IMR-90 (cell line): Measurements from ENCODE around the gene PRCD. TPM values are rescaled to one million over a fixed set of nuclear protein-coding genes. Genes with fewer than 3 reads are reported as not detected.

Experiments used
- ATAC-seq: fragments of 200-7000 bp; cut with Tn5 transposase; 2 replicates; pipeline ENCODE4 v1.9.1; 2020; ENCODE audit warnings: low read depth, mild to moderate bottlenecking, moderate library complexity
- BruUV-seq: library from RNA; stranded (reverse); fragments of 400-500 nt; replicated peaks from 2 replicates; lab custom pipeline; 2021; lab: Mats Ljungman, UMichigan
- CTCF ChIA-PET: fragments of 300-600 bp; formaldehyde crosslinking; extraction: SDS; loops from one replicate; lab custom pipeline; 2021; ENCODE audit warnings: antibody characterized with exemption; lab: Yijun Ruan, JAX
- POLR2A ChIA-PET: fragments of 300-600 bp; sonication (Branson Sonifier 250); formaldehyde crosslinking; loops from one replicate; lab custom pipeline; 2022; ENCODE audit warnings: antibody characterized with exemption; ENCODE audit not compliant: unreplicated experiment; lab: Charles Lee
- DNase-seq: peaks from one replicate; pipeline ENCODE4 v3.0.0; 2013
- H2AFZ ChIP-seq: replicated peaks from 2 replicates; pipeline ENCODE3; 2013; ENCODE audit warnings: low read length, mild to moderate bottlenecking; ENCODE audit not compliant: poor library complexity
- H2AK5ac ChIP-seq: 2 replicates; pipeline ENCODE4 v1.6.1; 2013; ENCODE audit warnings: low read depth, low read length, inconsistent platforms
- H2AK9ac ChIP-seq: replicated peaks from 2 replicates; pipeline ENCODE3; 2013; ENCODE audit warnings: mild to moderate bottlenecking, low read depth, low read length, moderate library complexity; ENCODE audit not compliant: poor library complexity
- H2BK120ac ChIP-seq: 2 replicates; pipeline ENCODE4 v1.6.1; 2013; ENCODE audit warnings: low read depth, low read length, inconsistent platforms
- H2BK15ac ChIP-seq: 3 replicates; pipeline ENCODE4 v1.6.1; 2013; ENCODE audit warnings: low read depth, low read length, inconsistent platforms
- H2BK20ac ChIP-seq: 2 replicates; pipeline ENCODE4 v1.6.1; 2013; ENCODE audit warnings: low read depth, mild to moderate bottlenecking, inconsistent platforms, low read length, moderate library complexity
- H2BK5ac ChIP-seq: 2 replicates; pipeline ENCODE4 v1.6.1; 2013; ENCODE audit warnings: mild to moderate bottlenecking, low read depth, low read length, inconsistent platforms; ENCODE audit not compliant: poor library complexity, severe bottlenecking
- H3K14ac ChIP-seq: replicated peaks from 2 replicates; pipeline ENCODE4 v1.6.1; 2013; ENCODE audit warnings: low read depth, low read length, inconsistent platforms
- H3K18ac ChIP-seq: 2 replicates; pipeline ENCODE4 v1.6.1; 2013; ENCODE audit warnings: low read depth, low read length, control low read depth
- H3K23ac ChIP-seq: 2 replicates; pipeline ENCODE4 v1.6.1; 2013; ENCODE audit warnings: low read depth, low read length, inconsistent platforms
- H3K27ac ChIP-seq: 2 replicates; pipeline ENCODE4 v1.5.1; 2013; ENCODE audit warnings: mild to moderate bottlenecking, control low read depth, low read length; ENCODE audit not compliant: insufficient read depth
- H3K27me3 ChIP-seq: 2 replicates; pipeline ENCODE4 v1.6.1; 2013; ENCODE audit warnings: low read length; ENCODE audit not compliant: control insufficient read depth, insufficient read depth
- H3K36me3 ChIP-seq: 2 replicates; pipeline ENCODE4 v1.6.1; 2013; ENCODE audit warnings: low read length, mixed read lengths; ENCODE audit not compliant: control insufficient read depth, insufficient read depth
- H3K4ac ChIP-seq: 2 replicates; pipeline ENCODE4 v1.6.1; 2013; ENCODE audit warnings: low read depth, low read length, inconsistent platforms
- H3K4me1 ChIP-seq: 2 replicates; pipeline ENCODE4 v1.6.1; 2013; ENCODE audit warnings: low read length, mixed read lengths; ENCODE audit not compliant: control insufficient read depth, insufficient read depth
- H3K4me2 ChIP-seq: 2 replicates; pipeline ENCODE4 v1.6.1; 2013; ENCODE audit warnings: low read depth, mild to moderate bottlenecking, control low read depth, low read length, moderate library complexity
- H3K4me3 ChIP-seq: 2 replicates; pipeline ENCODE4 v1.5.1; 2013; ENCODE audit warnings: low read depth, mild to moderate bottlenecking, control low read depth, low read length, moderate library complexity; ENCODE audit not compliant: insufficient read depth
- H3K56ac ChIP-seq: 2 replicates; pipeline ENCODE4 v1.6.1; 2013; ENCODE audit warnings: low read length, inconsistent platforms; ENCODE audit not compliant: insufficient read depth; ENCODE audit errors: extremely low read depth
- H3K79me1 ChIP-seq, 2 experiments: 2 replicates each; pipeline ENCODE4 v1.6.1; 2013; ENCODE audit warnings: low read length in 2 of 2, inconsistent platforms in 1 of 2, low read depth in 1 of 2
- H3K9ac ChIP-seq: 2 replicates; pipeline ENCODE4 v1.6.1; 2013; ENCODE audit warnings: low read depth, low read length, control low read depth
- H3K9me1 ChIP-seq: 2 replicates; pipeline ENCODE4 v1.6.1; 2013; ENCODE audit warnings: low read length, inconsistent platforms; ENCODE audit not compliant: insufficient read depth
- H3K9me3 ChIP-seq: 2 replicates; pipeline ENCODE4 v1.6.1; 2013; ENCODE audit warnings: low read length; ENCODE audit not compliant: control insufficient read depth, insufficient read depth
- H4K20me1 ChIP-seq: 2 replicates; pipeline ENCODE4 v1.6.1; 2013; ENCODE audit warnings: low read length, inconsistent platforms; ENCODE audit not compliant: insufficient read depth
- H4K5ac ChIP-seq: 2 replicates; pipeline ENCODE4 v1.6.1; 2013; ENCODE audit warnings: mild to moderate bottlenecking, low read depth, low read length, control low read depth
- H4K8ac ChIP-seq, 2 experiments: 2 replicates each; pipeline ENCODE4 v1.6.1; 2013; ENCODE audit warnings: low read depth in 2 of 2, low read length in 2 of 2, control low read depth in 1 of 2, inconsistent platforms in 1 of 2
- H4K91ac ChIP-seq: 2 replicates; pipeline ENCODE4 v1.6.1; 2013; ENCODE audit warnings: low read depth, low read length, inconsistent platforms; ENCODE audit not compliant: insufficient read depth
- BHLHE40 ChIP-seq: fragments of 150-350 bp; IDR thresholded peaks from 2 replicates; pipeline ENCODE4 v1.6.1; 2016; ENCODE audit warnings: mild to moderate bottlenecking, low read depth, low read length
- CEBPB ChIP-seq: IDR thresholded peaks from 2 replicates; pipeline ENCODE4 v1.6.1; 2012; ENCODE audit warnings: low read depth, low read length, improper control_type of control experiment
- CHD1 ChIP-seq: IDR thresholded peaks from 2 replicates; pipeline ENCODE4 v1.6.1; 2012; ENCODE audit warnings: low read depth, low read length, improper control_type of control experiment
- ELK1 ChIP-seq: fragments of 150-350 bp; IDR thresholded peaks from 2 replicates; pipeline ENCODE4 v1.6.1; 2016; ENCODE audit warnings: low read depth, mild to moderate bottlenecking, low read length, moderate library complexity, borderline replicate concordance
- MAFK ChIP-seq: IDR thresholded peaks from 2 replicates; pipeline ENCODE4 v1.6.1; 2012; ENCODE audit warnings: low read depth, low read length, improper control_type of control experiment
- MAZ ChIP-seq: IDR thresholded peaks from 2 replicates; pipeline ENCODE4 v1.6.1; 2012; ENCODE audit warnings: low read depth, mild to moderate bottlenecking, low read length, improper control_type of control experiment, moderate library complexity, borderline replicate concordance
- NFE2L2 ChIP-seq: fragments of 150-350 bp; IDR thresholded peaks from 2 replicates; pipeline ENCODE4 v1.6.1; 2016; ENCODE audit warnings: low read depth, mild to moderate bottlenecking, low read length
- RAD21 ChIP-seq: IDR thresholded peaks from 2 replicates; pipeline ENCODE4 v1.6.1; 2012; ENCODE audit warnings: low read length, improper control_type of control experiment
- SMC3 ChIP-seq: fragments of 150-350 bp; IDR thresholded peaks from 2 replicates; pipeline ENCODE4 v1.6.1; 2016; ENCODE audit warnings: low read depth, mild to moderate bottlenecking, antibody characterized with exemption, low read length, moderate library complexity
- WGBS, 2 experiments: methylation state at CpG; one replicate each; pipeline versions ENCODE4 v1.1.5 to v1.1.7; 2013; ENCODE audit warnings: missing lambda C conversion rate in 2 of 2; ENCODE audit not compliant: insufficient read length in 1 of 2; ENCODE audit errors: extremely low coverage in 2 of 2; 5-methylcytosine and 5-hydroxymethylcytosine counted together
- dilution Hi-C: fragments of 300-500 bp; cut with HindIII; formaldehyde crosslinking; loops from one replicate; pipeline ENCODE4 v1.14.3; 2018; ENCODE audit warnings: low sequenced_read_pairs; ENCODE audit not compliant: unreplicated experiment
- in situ Hi-C: fragments of 300-500 bp; cut with MboI; formaldehyde crosslinking; loops from 3 replicates; pipeline ENCODE4 v1.14.3; 2019; ENCODE audit warnings: low sequenced_read_pairs, inconsistent platforms, mixed read lengths
- intact Hi-C: fragments of 100-400 bp; cut with micrococcal nuclease; formaldehyde crosslinking; loops from 2 replicates; pipeline ENCODE4 v1.10.0; 2022
- polyA plus RNA-seq, 3 experiments: library from polyadenylated mRNA; depleted of rRNA; stranded (reverse); fragments of >200 nt; gene quantifications; 2 replicates each; pipeline ENCODE4 v1.2.3, GENCODE V29; 2012; ENCODE audit warnings: low replicate concordance in 1 of 3
- total RNA-seq: library from RNA; depleted of rRNA; stranded (reverse); fragments of >200 nt; gene quantifications from 2 replicates; pipeline ENCODE4 v1.2.3, GENCODE V29; 2012

PRCD gene
- total and polyA plus RNA-seq, 2 of the 4 experiments (the other 2 are of a cell fraction) = 0.32 TPM; not detected in 1

GRCh38 chr17:76500747-76501017, 39.2 kb upstream of the PRCD start:
- peak overlapping the region; percentile 82 for H3K4me3 ChIP-seq
- no peaks in the 10 kb centered on the region for H3K27me3 ChIP-seq
- peaks cover 27% of the 10 kb centered on the region for H3K4me1 ChIP-seq
- H2BK5ac ChIP-seq = no peak overlapping the region
- H3K56ac ChIP-seq = no peak overlapping the region
- 0 out of 2 replicates have a peak overlapping the region, but pooled peaks have one; percentile 39 for H3K4ac ChIP-seq
- H2BK20ac ChIP-seq = no peak overlapping the region
- H3K18ac ChIP-seq = no peak overlapping the region
- no peak overlapping the region for H3K23ac ChIP-seq
- intact Hi-C loops = no loop called here
- in situ Hi-C loops = loop anchor here (10.0 kb wide), 2 partner anchors 96 to 196 kb away; partner anchors contain the start of gene QRICH2
- peak overlapping the region; percentile 63 for H3K4me2 ChIP-seq
- H4K20me1 ChIP-seq = no peaks in the 10 kb centered on the region
- peak overlapping the region; percentile 0; the same call in 1 of the 2 replicates for H4K91ac ChIP-seq
- H3K9ac ChIP-seq = no peak overlapping the region; the same call in 1 of the 2 replicates
- H3K79me1 ChIP-seq = peaks cover 4 to 30% of the 10 kb centered on the region in 2 experiments; a peak in 3 of 4 replicates
- H2AFZ ChIP-seq = peak overlapping the region; percentile 92
- H3K9me1 ChIP-seq = peaks cover 16% of the 10 kb centered on the region
- no TSS peak for BruUV-seq
- no peak overlapping the region; the same call in 2 of the 3 replicates for H2BK15ac ChIP-seq
- no peak overlapping the region for H2BK120ac ChIP-seq
- POLR2A ChIA-PET = no interaction called here
- no peaks in the 10 kb centered on the region for H3K36me3 ChIP-seq
- H2AK9ac ChIP-seq = peak overlapping the region; percentile 94
- no CpG with 5 or more reads among the region's 10 CpGs for WGBS, 2 experiments
- H2AK5ac ChIP-seq = peak overlapping the region; percentile 64; the same call in 1 of the 2 replicates
- H3K9me3 ChIP-seq = no peaks in the 10 kb centered on the region
- DNase-seq (no peak), ATAC-seq (no peak)
- no peak for TF ChIP-seq MAZ
- no peak for TF ChIP-seq ELK1
- TF ChIP-seq CHD1 = no peak
- no peak for TF ChIP-seq SMC3
- no peak for TF ChIP-seq NFE2L2
- no peak for TF ChIP-seq CEBPB
- no peak for TF ChIP-seq MAFK
- no peak for TF ChIP-seq RAD21
- TF ChIP-seq BHLHE40 = no peak
- dilution Hi-C loops = no loop called here
- peak overlapping the region; percentile 30; the same call in 1 of the 2 replicates for H4K5ac ChIP-seq
- no peak overlapping the region; the same call in 1 of the 2 replicates for H3K27ac ChIP-seq
- CTCF ChIA-PET = no interaction called here
- no peak overlapping the region for H3K14ac ChIP-seq
- H4K8ac ChIP-seq = peak overlapping the region in 1 of 2 experiments; percentile 73; a peak in 2 of 4 replicates
